Urothelium cell line (cell line): ENCODE data around the gene WDR47.
"Not testable (repeated sequence)": the region's sequence is repeated elsewhere in the genome, so short reads cannot be mapped to it uniquely, and the experiment has no call there.

Experiments
- DNase-seq: peaks from one replicate; pipeline ENCODE4 v3.0.0; 2011; ENCODE audit warnings: low spot score, mixed read lengths
- FAIRE-seq: peaks from 2 replicates; lab custom pipeline; 2011; peaks lifted over from hg19 to GRCh38; lab: Jason Lieb, UNC

The WDR47 gene

DNA sequence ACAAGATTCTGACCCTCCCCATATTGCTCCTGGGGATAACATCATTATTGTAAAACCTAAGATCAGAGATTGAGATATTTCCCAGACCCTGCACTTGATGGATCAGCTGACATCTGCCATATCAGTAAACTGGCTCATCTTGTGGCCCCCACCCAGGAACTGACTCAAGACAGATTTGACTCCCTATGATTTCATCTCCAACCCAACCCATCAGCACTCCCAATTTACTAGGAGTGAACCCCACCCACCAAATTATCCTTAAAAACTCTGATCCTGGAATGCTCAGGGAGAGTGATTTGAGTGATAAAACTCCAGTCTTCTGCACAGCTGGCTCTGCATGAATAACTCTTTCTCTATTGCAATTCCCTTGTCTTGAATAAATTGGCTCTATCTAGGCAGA lies 72.6 kb downstream of the WDR47 start:
- FAIRE-seq: no peak
- DNase-seq: no peak

- DNase-seq (peak; percentile 99), FAIRE-seq (peak; percentile 81)
Measured at GRCh38 chr1:108963052-108963686, 78.7 kb downstream of the WDR47 start, which contains the start of gene CLCC1. CLCC1 (minus strand) TSS chr1:108963484; CDS start chr1:108950437, 13,047 bp downstream.

DNA sequence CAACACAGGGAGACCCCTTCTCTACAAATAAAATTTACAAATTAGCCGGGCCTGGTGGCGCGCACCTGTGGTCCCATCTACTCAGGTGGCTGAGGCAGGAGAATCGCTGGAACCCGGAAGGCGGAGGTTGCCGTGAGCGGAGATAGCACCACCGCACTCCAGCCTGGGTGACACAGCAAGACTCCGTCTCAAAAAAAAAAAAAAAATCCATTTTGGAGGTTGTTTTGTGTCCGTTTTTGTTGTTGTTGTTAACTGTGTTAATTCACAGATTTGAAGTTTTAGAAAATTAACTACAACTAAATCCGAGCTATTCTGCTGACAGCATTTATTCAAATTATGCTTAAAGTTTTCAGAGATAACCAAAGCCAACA lies 79.2 kb downstream of the WDR47 start:
- DNase-seq (no peak), FAIRE-seq (no peak)

GRCh38 chr1:108961752-108962486 lies 80.0 kb downstream of the WDR47 start:
- DNase-seq: no peak
- FAIRE-seq: no peak

DNA sequence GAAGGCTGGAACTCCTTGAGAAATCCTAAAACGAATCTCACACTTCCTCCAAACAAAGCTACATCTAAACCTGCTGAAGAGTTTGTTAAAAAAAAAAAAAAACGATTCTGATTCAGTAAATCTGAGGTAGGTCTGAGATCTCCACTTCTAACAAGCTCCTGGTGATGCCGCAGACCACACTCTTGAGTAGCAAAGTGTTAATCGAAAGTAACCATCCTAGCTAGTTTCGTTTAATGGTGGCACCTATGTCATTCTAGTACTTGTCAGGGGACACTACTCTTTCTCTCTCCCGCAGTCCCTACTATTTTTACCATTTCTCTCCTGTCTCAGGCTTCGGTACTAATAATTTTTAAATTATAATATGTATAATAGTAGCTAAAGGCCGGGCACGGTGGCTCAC lies 80.7 kb downstream of the WDR47 start:
- FAIRE-seq: no peak
- DNase-seq: no peak

DNA sequence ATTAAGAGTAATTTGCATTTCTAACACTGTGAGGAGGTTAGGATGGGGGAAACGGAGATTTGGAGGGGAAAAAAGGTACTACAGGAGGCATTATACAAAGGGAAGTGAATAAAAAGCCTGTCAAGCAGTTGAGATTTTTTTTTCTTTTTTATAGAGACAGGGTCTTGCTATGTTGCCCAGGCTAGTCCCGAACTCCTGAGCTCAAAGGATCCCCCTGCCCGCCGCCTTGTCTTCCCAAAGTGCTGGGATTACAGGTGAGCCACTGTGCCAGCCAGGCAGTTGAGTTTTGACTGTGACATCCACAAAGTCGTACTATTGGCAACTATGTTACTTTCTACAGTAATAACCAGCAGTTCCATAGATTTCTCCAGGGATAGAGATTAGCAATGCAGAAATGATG lies 81.2 kb downstream of the WDR47 start:
- DNase-seq (no peak), FAIRE-seq (no peak)

GRCh38 chr1:108957888-108958287 lies 84.0 kb downstream of the WDR47 start:
- no peak for FAIRE-seq
- DNase-seq: no peak

- DNase-seq (no peak), FAIRE-seq (no peak)
Measured at GRCh38 chr1:108955881-108956280, 86.0 kb downstream of the WDR47 start.

- DNase-seq: no peak
Measured at GRCh38 chr1:108955111-108955510, 86.8 kb downstream of the WDR47 start.

GRCh38 chr1:108953452-108953851 lies 88.5 kb downstream of the WDR47 start:
- DNase-seq (no peak), FAIRE-seq (no peak)

More at GRCh38 chr1:108955111-108955510, 86.8 kb downstream of the WDR47 start:
- no peak for FAIRE-seq

DNA sequence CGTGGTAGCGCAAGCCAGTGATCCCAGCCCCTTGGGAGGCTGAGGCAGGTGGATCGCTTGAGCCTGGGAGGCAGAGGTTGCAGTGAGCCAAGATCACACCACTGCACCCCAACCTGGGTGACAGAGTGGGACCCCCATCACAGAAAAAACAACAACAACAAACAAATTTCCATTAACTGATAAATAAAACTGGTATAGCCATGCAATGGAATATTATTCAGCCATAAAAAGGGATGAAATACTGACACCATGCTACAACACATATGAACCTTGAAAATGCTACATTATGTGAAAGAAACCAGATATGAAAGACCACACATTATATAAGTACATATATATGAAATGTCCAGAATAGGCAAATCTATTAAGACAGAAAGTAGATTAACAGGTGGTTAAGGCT lies 90.7 kb downstream of the WDR47 start:
- no peak for DNase-seq
- FAIRE-seq: no peak

DNA sequence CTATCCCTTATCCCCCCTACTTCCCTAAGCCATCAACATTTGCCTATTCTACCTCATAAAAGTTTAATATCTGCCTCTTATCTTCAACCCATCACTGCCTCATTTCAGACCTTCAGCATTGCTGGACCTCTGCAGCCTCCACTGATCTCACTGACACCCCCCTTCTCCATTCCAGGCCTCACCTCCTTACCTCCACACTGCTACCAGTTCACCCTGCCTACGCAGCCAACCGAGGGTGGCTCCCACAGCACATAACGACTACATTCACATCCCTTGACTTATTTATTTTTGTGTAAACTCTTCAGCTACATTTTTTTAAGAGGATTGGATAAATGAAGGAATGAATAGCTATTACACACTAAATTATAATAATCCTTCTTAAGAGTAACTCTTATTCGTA lies 92.9 kb downstream of the WDR47 start:
- FAIRE-seq (no peak), DNase-seq (no peak)

DNA sequence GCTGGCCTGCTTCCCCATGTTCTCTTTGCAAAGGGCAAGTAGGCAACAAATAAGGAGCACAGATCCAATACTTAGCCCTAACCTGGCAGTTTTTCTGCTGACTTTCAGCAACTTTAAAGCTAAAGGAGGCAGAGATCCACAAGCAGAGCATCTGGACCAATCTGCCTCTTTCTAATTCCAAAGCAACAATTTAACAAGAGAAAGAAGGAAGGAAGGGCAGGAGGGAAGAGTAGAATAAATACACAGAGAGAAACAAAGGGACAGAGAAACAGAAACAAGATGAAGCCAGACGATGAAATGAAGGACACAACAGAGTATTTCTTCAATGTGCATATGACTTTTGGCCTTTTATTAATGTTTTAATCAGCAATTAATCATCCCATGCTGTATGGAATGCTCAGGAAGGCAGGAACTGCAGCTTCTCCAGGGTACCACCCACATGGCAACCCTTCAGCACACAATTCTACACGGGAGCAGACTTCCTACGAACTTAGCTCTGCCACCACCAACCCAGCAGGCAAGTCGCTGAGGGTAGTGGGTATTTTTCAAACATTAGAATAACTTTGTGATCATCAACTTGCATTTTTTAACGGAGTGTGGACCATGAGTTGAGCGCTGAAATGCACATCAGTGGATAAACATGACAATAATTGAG lies 93.9 kb downstream of the WDR47 start:
- no peak for DNase-seq
- FAIRE-seq: no peak

DNA sequence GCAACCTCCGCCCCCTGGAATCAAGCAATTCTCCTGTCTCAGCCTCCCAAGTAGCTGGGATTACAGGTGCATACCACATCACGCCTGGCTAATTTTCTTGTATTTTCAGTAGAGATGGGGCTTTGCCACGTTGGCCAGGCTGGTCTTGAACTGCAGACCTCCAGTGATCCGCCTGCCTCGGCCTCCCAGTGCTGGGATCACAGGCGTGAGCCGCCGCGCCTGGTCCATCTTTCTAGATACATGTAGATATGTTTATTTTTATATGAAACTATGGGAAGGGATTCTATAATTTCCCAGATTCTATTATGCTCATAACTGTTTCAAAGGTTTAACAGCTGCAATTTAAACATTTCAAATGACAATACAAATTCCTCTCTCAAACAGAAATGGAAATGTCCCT lies 105.7 kb downstream of the WDR47 start:
- FAIRE-seq (no peak), DNase-seq (no peak)

DNA sequence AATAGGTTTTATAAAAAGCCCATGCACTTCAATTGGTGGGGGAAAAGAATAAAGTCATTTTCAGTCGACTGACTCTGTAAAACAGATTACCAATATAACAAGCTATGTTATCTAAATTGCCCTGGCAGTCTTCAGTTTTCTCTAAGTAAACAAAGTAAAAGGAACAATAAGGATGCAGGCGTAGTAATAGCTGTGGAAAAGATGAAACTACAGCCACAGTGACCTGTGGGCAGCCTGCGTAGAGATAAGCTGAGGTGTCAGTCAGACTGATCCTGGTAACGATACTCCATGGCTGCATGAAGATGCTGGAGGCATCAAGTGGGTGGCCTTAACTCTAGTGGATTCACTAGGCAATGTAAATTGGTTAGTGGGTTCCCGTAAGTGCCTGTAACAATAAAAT lies 108.0 kb downstream of the WDR47 start:
- FAIRE-seq: no peak

GRCh38 chr1:108927565-108927964 lies 114.3 kb downstream of the WDR47 start:
- DNase-seq, FAIRE-seq: not testable (repeated sequence)

More for the DNA sequence above, 108.0 kb downstream of the WDR47 start:
- no peak for DNase-seq

- no peak for DNase-seq
- no peak for FAIRE-seq
Measured at GRCh38 chr1:108925920-108926319, 116.0 kb downstream of the WDR47 start.
